Measurements from ENCODE around the gene CSNK2A1.

GRCh38 chr20:535958-536357, 7.6 kb downstream of the CSNK2A1 start:
- TF ChIP-seq ZBTB7A (IDR thresholded peaks at IDR 0.05; ENCODE audit: low read depth), result no peak
- no peak for TF ChIP-seq EP300 (IDR thresholded peaks at IDR 0.05; ENCODE audit: borderline replicate concordance)
- TF ChIP-seq TCF12 (IDR thresholded peaks at IDR 0.05; ENCODE audit: low read depth), result no peak
- no peak for TF ChIP-seq TAF1 (IDR thresholded peaks at IDR 0.05; ENCODE audit: low read depth)
- TF ChIP-seq, protein P1, sequence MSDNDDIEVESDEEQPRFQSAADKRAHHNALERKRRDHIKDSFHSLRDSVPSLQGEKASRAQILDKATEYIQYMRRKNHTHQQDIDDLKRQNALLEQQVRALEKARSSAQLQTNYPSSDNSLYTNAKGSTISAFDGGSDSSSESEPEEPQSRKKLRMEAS (IDR thresholded peaks at IDR 0.05), result no peak
- TF ChIP-seq RAD21 (IDR thresholded peaks at IDR 0.05; ENCODE audit: low read depth), result no peak
- TF ChIP-seq YY1 (IDR thresholded peaks at IDR 0.05; ENCODE audit: low read depth), result no peak

Data from Ishikawa (cell line).